Activated gamma-delta T cell treated with anti-CD3 and anti-CD28 coated beads, Interleukin-2, amount 50 U/mL, for 16 hours (primary cell): ENCODE data around the gene ADH6.
"Not testable (repeated sequence)": the region's sequence is repeated elsewhere in the genome, so short reads cannot be mapped to it uniquely, and the experiment has no call there.

Experiments
- DNase-seq: peaks from one replicate; pipeline ENCODE4 v3.0.0-alpha.2; 2020; ENCODE audit warnings: low read depth

The ADH6 gene

DNA sequence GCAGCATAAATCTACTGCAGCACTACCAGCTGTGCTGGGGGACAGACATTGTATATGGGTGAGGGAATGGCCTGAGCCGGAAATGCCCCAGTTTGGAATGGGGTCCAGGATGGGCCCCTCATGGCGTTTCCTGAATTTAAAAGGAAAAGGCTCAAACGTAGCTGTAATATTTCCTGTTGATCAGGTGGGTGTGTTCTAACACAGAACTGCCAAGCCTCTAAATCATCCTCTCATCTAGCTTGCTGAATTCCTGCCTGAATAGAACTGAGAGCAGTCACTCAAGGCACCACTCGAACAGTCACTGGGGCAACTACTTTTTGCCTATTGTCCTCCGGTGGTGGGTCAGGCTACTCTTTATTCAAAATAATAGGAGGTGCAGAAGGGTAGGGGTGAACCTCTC is 28.7 kb downstream of the ADH6 start:
- DNase-seq = no peak

DNA sequence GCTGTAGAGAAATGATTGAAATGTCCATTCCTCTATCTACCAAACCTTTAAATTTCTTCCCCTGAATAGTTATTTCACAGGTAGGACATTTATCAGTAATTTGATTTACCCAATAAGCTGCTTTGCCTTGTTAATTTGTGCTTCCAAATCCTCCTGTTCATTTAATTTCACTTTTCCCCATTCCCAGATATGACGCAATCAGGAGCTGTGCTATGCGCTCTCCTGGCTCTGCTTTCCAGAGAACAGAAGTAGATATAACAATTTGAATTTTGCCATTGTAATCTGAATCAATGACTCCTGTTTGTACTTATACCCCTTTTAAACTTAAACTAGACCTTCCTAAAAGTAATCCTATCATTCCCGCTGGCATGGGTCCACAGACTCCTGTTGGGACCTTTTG is 29.1 kb downstream of the ADH6 start:
- DNase-seq = not testable (repeated sequence)

GRCh38 chr4:99186029-99186428 is 33.0 kb downstream of the ADH6 start:
- no peak for DNase-seq

GRCh38 chr4:99185581-99185980 is 33.5 kb downstream of the ADH6 start:
- no peak for DNase-seq

DNA sequence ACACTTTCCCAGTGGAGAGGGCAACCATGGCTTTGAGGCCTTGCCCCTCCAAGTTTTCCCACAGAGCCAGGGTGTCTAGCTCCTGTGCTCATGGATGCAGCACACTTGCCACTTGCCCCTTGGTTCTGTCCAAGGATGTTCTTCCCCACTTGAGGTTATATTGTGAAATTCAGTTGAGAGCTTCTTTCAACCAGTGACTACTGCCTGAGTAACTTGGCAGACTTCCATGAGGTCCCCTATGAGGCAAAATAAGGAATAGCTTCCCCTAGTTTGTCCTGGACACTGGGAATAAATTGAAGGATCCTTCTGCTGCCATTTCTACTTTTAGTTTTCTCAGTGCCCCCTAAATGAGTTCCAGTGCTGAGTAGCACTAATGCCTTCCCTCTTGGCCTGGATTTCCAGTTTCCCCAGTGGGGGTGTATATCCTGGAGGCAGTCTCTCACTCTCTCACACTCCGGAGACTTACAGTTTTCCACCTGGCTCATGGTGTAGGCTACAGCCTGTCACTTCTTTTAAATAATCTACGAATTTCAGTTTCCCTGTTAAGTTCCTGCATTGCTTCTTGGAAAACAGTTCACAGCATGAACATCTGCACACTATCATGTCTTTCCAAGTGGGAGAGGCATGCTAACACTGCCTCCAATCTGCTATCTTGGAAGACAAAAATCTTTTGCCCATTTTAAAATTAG is 38.5 kb downstream of the ADH6 start:
- DNase-seq = no peak

GRCh38 chr4:99179626-99180025 is 39.4 kb downstream of the ADH6 start:
- DNase-seq = no peak

- DNase-seq = no peak
Measured at GRCh38 chr4:99179178-99179577, 39.9 kb downstream of the ADH6 start.

GRCh38 chr4:99166544-99166943 is 52.5 kb downstream of the ADH6 start:
- no peak for DNase-seq

GRCh38 chr4:99165978-99166377 is 53.1 kb downstream of the ADH6 start:
- DNase-seq = no peak

DNA sequence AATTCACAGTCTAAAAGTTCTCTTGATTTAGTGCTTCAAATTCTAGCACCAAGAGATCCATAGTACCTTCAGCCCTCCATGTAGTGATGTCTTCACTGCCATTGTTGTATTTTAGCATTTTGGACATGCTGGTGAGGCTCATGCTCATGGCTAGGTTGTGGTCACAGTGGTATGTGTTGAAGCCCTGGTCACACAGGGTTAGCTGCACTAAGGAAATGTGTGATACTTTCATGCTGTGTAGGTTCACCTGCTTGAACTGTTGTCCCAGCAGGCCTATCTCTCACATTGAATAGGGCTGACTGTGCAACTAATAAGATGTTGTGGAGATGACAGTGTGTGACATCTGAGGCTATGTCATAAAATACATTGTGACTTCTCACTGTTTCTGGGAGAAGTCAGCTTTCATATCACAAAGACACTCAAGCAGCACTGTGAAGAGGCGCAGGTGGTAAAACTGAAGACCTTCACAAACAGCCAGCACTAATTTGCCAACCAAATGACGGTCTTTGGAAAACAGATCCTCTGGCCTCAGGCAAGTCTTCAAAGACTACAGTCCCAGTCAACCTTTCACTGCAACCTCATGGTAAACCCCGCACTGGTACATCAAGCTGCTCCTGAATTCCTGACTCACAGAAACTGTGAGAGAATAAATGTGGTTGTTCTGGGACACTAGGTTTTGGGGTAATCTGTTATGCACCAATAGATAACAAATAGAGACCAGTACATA is 57.5 kb downstream of the ADH6 start:
- no peak for DNase-seq

DNA sequence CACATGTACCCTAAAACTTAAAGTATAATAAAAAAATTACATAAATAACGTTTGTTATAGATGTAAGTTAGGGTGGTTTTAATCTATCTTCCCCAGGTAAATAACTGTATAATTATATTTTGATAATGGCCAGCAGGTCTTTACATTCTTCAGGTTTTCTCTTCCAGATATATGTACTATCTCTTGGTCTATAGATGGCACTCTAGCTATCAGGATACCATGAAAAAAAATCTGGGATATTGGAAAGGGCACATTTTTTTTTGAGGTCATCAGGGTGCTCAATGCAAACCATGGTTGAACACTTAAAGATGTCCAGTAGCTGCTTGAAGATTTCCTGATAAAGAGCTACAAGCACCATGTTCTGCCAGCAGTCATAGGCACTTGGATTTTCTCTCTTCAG is 59.3 kb downstream of the ADH6 start:
- no peak for DNase-seq

- no peak for DNase-seq
Measured at GRCh38 chr4:99157478-99157935, 61.5 kb downstream of the ADH6 start.

GRCh38 chr4:99156992-99157391 is 62.1 kb downstream of the ADH6 start:
- no peak for DNase-seq

DNA sequence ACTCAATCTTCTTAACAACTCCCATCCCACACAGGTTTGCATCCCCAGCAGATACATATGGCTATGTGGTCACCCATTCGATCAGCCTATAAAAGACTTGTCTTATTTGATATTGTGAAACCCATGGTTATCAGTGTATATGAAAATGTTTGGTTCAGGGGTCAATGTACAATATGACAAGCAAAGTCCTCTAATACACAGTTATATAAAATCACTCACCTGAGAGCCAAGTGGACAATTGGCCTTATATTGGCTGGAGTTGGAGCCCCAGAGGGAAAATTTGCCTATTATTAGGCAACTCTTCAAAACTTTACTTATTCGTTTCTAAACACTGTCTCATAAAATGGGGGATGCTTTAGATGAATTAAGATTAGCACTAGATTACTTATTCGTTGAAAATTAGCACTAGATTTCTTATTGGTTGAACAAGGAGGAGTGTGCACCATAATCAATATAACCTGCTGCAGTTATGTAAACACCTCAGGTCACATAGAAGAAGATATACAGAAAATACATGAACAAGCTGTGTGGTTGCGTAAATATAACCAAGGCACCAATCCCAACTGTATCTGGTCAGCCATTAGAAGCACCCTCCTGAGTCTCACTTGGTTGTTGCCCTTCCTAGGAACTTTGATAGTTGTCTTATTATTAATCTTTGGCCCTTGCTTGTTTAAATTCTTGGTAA is 64.2 kb downstream of the ADH6 start:
- no peak for DNase-seq
